ENCODE measurements around the gene GABRR1. TPM values are rescaled to one million over a fixed set of nuclear protein-coding genes. Genes with fewer than 3 reads are reported as not detected.

GABRR1 gene
- total and polyA plus RNA-seq, 2 of the 13 experiments (the other 11 are each of a cell fraction or from before 2014, with no cell fraction given), result not detected

DNA sequence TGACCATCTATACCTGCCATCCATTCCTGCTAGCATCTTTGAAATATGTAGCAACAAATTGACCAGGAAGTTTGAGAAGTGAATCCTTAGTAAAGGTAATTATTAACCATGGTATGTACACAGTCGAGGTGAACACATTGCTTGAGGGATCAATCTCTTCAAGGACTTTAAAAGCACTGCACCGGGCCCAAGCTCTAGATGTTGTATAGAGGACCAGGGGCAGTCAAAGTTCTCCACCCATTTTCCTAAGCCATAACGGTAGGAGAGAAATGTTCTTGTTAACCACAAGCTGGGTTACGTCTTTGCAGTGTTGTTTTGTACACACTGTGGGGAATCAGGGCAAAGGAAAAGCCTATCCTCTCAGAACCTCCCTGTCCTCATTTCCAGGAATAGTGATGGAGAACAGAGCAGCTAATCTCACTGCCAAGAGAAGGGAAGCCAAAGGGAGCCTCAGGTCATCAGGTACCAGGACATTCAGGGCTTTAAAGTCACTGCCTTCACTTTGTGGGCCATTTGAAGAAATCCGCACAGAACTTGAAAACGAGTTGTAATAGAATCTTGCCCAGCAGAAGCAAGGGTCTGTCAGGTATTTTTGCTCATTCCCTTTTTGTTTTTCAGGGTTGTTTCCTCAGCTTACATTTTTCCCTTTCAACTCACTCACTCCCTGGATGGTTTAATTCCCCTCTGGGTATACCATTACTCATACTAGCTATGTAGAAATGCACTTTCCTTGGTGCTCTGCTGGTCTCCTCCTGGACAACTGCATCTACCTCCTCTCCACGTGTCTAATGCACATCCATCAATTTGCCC, 76.6 kb downstream of the GABRR1 start (continued):
- TF ChIP-seq ZBTB40 (IDR thresholded peaks at IDR 0.05) (no peak), ZBTB40 (CRISPR knock-in tag; IDR thresholded peaks at IDR 0.05) (no peak), ZNF773 (CRISPR knock-in tag; IDR thresholded peaks at IDR 0.05; ENCODE audit: borderline replicate concordance) (no peak), LBX2 (CRISPR knock-in tag; IDR thresholded peaks at IDR 0.05; ENCODE audit: borderline replicate concordance) (no peak), TGIF2 (CRISPR knock-in tag; IDR thresholded peaks at IDR 0.05) (no peak), ZBTB37 (CRISPR knock-in tag; IDR thresholded peaks at IDR 0.05) (no peak), ZBTB46 (CRISPR knock-in tag; IDR thresholded peaks at IDR 0.05; ENCODE audit: borderline replicate concordance) (no peak), TFAP4 (IDR thresholded peaks at IDR 0.05; ENCODE audit: borderline replicate concordance, low read depth) (no peak), ZSCAN9 (CRISPR knock-in tag; IDR thresholded peaks at IDR 0.05; ENCODE audit: borderline replicate concordance) (0 out of 2 replicates have a peak, but pooled peaks have one; percentile 38), ZNF562 (CRISPR knock-in tag; IDR thresholded peaks at IDR 0.05; ENCODE audit: borderline replicate concordance) (no peak), ZFP36L1 (CRISPR knock-in tag; IDR thresholded peaks at IDR 0.05) (no peak)
- TF ChIP-seq, protein P1, sequence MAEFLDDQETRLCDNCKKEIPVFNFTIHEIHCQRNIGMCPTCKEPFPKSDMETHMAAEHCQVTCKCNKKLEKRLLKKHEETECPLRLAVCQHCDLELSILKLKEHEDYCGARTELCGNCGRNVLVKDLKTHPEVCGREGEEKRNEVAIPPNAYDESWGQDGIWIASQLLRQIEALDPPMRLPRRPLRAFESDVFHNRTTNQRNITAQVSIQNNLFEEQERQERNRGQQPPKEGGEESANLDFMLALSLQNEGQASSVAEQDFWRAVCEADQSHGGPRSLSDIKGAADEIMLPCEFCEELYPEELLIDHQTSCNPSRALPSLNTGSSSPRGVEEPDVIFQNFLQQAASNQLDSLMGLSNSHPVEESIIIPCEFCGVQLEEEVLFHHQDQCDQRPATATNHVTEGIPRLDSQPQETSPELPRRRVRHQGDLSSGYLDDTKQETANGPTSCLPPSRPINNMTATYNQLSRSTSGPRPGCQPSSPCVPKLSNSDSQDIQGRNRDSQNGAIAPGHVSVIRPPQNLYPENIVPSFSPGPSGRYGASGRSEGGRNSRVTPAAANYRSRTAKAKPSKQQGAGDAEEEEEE (CRISPR knock-in tag; IDR thresholded peaks at IDR 0.05; ENCODE audit: borderline replicate concordance), result no peak
